GM21381 (cell line): Measurements from ENCODE around the gene TRAF3IP3.

ENCODE experiments used
- ATAC-seq: cut with Tn5 transposase; IDR thresholded peaks from one replicate; pipeline ENCODE4 v1.9.1; 2021; ENCODE audit warnings: mild to moderate bottlenecking, moderate library complexity; ENCODE audit not compliant: unreplicated experiment

Gene TRAF3IP3

GRCh38 chr1:209736490-209737117 lies 19.2 kb upstream of the TRAF3IP3 start:
- ATAC-seq, result no peak

- no peak for ATAC-seq
Measured at GRCh38 chr1:209737118-209737505, 18.7 kb upstream of the TRAF3IP3 start.

GRCh38 chr1:209738270-209738669 lies 17.6 kb upstream of the TRAF3IP3 start:
- ATAC-seq, result no peak

- no peak for ATAC-seq
Measured at GRCh38 chr1:209741193-209741592, 14.7 kb upstream of the TRAF3IP3 start.

- no peak for ATAC-seq
Measured at GRCh38 chr1:209741889-209742288, 14.0 kb upstream of the TRAF3IP3 start.

- ATAC-seq, result no peak
Measured at GRCh38 chr1:209742409-209743144, 13.3 kb upstream of the TRAF3IP3 start.

GRCh38 chr1:209743145-209743482 lies 12.7 kb upstream of the TRAF3IP3 start:
- no peak for ATAC-seq

GRCh38 chr1:209746451-209747165 lies 9.2 kb upstream of the TRAF3IP3 start:
- ATAC-seq, result no peak

- ATAC-seq, result peak; percentile 86
Measured at GRCh38 chr1:209747580-209748262, 8.1 kb upstream of the TRAF3IP3 start.

GRCh38 chr1:209748620-209749019 lies 7.2 kb upstream of the TRAF3IP3 start:
- ATAC-seq, result no peak

GRCh38 chr1:209749205-209749604 lies 6.6 kb upstream of the TRAF3IP3 start:
- no peak for ATAC-seq

GRCh38 chr1:209749670-209750323 lies 6.1 kb upstream of the TRAF3IP3 start:
- no peak for ATAC-seq

- peak; percentile 39 for ATAC-seq
Measured at GRCh38 chr1:209751627-209752231, 4.1 kb upstream of the TRAF3IP3 start.

- ATAC-seq, result no peak
Measured at GRCh38 chr1:209752890-209753289, 3.0 kb upstream of the TRAF3IP3 start.

- no peak for ATAC-seq
Measured at GRCh38 chr1:209755256-209755655, 597 bp upstream of the TRAF3IP3 start.

GRCh38 chr1:209756615-209757445 lies 977 bp downstream of the TRAF3IP3 start:
- peak; percentile 37 for ATAC-seq

GRCh38 chr1:209758400-209758799 lies 2.5 kb downstream of the TRAF3IP3 start:
- ATAC-seq, result no peak

GRCh38 chr1:209759829-209760359 lies 4.0 kb downstream of the TRAF3IP3 start:
- ATAC-seq, result no peak

- no peak for ATAC-seq
Measured at GRCh38 chr1:209761011-209761635, 5.3 kb downstream of the TRAF3IP3 start.
